ENCODE measurements around the gene TRPC3. TPM values are rescaled to one million over a fixed set of nuclear protein-coding genes. Genes with fewer than 3 reads are reported as not detected.
A peak's percentile ranks its signal among the peaks of the same experiment; 100 is the strongest.

TRPC3 gene
- total and polyA plus RNA-seq, 2 of the 8 experiments (the other 6 are each of a cell fraction or from before 2014, with no cell fraction given) = 0.37 to 0.41 TPM

GRCh38 chr4:121932212-121932974, 19.5 kb downstream of the TRPC3 start:
- Histone ChIP-seq H3K23ac (ENCODE audit: insufficient read length) (no peak overlapping the region), H3K79me1 (ENCODE audit: low read depth, low read length) (no peaks in the 10 kb centered on the region), H3K27me3 (replicated peaks in 1 of 4; ENCODE audit: control insufficient read depth in 3 of 4, extremely low read depth in 1 of 4, insufficient read depth in 3 of 4, low read length in 3 of 4) (no peaks in the 10 kb centered on the region), H2BK120ac (replicated peaks; ENCODE audit: low read depth, low read length) (no peak overlapping the region), H3K36me3 (ENCODE audit: control insufficient read depth in 2 of 4, insufficient read depth in 4 of 4, low read length in 3 of 4) (no peaks in the 10 kb centered on the region), H3K4me3 (ENCODE audit: extremely low read depth in 1 of 4, insufficient read depth in 2 of 4, low read depth in 3 of 4, low read length in 4 of 4) (no peak overlapping the region), H3K14ac (ENCODE audit: insufficient read length) (no peak overlapping the region), H3K4me1 (replicated peaks in 1 of 4; ENCODE audit: control insufficient read depth in 3 of 4, insufficient read depth in 4 of 4, low read length in 3 of 4) (no peaks in the 10 kb centered on the region), H3K4me2 (ENCODE audit: insufficient read depth in 1 of 2, low read depth in 2 of 2, low read length in 2 of 2) (no peak overlapping the region), H2BK5ac (ENCODE audit: low read depth, low read length) (no peak overlapping the region), H2BK20ac (ENCODE audit: low read length) (no peak overlapping the region), H3K23me2 (ENCODE audit: low read depth, low read length) (peaks cover 3% of the 10 kb centered on the region; the same call in 1 of the 2 replicates), H2BK15ac (ENCODE audit: low read length) (no peak overlapping the region), H4K5ac (ENCODE audit: insufficient read length, low read depth, low read length) (no peak overlapping the region), H4K8ac (ENCODE audit: extremely low read depth, insufficient read depth, low read length) (peak overlapping the region; percentile 71), H3K9me3 (ENCODE audit: insufficient read depth in 2 of 2, low read depth in 1 of 2, low read length in 1 of 2) (no peaks in the 10 kb centered on the region), H3K18ac (ENCODE audit: extremely low read depth, low read length) (no peak overlapping the region), H2BK12ac (ENCODE audit: low read depth, low read length) (no peak overlapping the region), H4K91ac (replicated peaks; ENCODE audit: insufficient read length, low read length) (no peak overlapping the region), H3K9ac (replicated peaks in 1 of 4; ENCODE audit: extremely low read depth in 1 of 4, low read depth in 3 of 4, low read length in 3 of 4) (no peak overlapping the region), H2AK5ac (ENCODE audit: low read depth, low read length) (no peak overlapping the region), H3K56ac (replicated peaks; ENCODE audit: insufficient read length, low read depth, low read length) (no peak overlapping the region), H3K4ac (replicated peaks; ENCODE audit: insufficient read length, low read depth, low read length) (no peak overlapping the region), H4K20me1 (replicated peaks in 1 of 2; ENCODE audit: control insufficient read depth in 1 of 2, insufficient read depth in 2 of 2, low read length in 2 of 2) (no peaks in the 10 kb centered on the region), H3K79me2 (ENCODE audit: control insufficient read depth in 1 of 2, insufficient read depth in 2 of 2, low read length in 2 of 2) (no peaks in the 10 kb centered on the region), H2AFZ (ENCODE audit: low read length) (peak overlapping the region; percentile 42; the same call in 1 of the 2 replicates), H3K27ac (ENCODE audit: low read depth, low read length) (no peak overlapping the region)
- DNase-seq (ENCODE audit: low read depth in 1 of 2, low spot score in 2 of 2) = no peak
- no peak for TF ChIP-seq E2F6 (IDR thresholded peaks at IDR 0.05)
- no peak for TF ChIP-seq EP300 (IDR thresholded peaks at IDR 0.05; ENCODE audit: borderline replicate concordance in 1 of 2, low read depth in 2 of 2, low read length in 2 of 2)
- no peak for TF ChIP-seq JUN (IDR thresholded peaks at IDR 0.05; ENCODE audit: low read depth, low read length)
- no peak for TF ChIP-seq SIN3A (conservative IDR thresholded peaks at IDR 0.05 in 1 of 2, IDR thresholded peaks at IDR 0.05 in 1 of 2; ENCODE audit: low read depth in 1 of 2, low read length in 2 of 2)
- TF ChIP-seq SIRT6 (IDR thresholded peaks at IDR 0.05; ENCODE audit: low read length) = no peak
- TF ChIP-seq SUZ12 (IDR thresholded peaks at IDR 0.05; ENCODE audit: low read length) = no peak
- no peak for FAIRE-seq
- WGBS, 2 experiments (ENCODE audit: extremely low coverage in 1 of 2, insufficient coverage in 1 of 2, insufficient read length in 1 of 2, insufficient replicate concordance in 2 of 2, low coverage in 1 of 2, low lambda C conversion rate in 2 of 2, missing lambda C conversion rate in 1 of 2) = 94% methylated on average over 58 of the region's 59 CpGs; no CpG with 5 or more reads in 1 of the 2 experiments
- ChIA-PET POLR2A (ENCODE audit: partially characterized antibody) (no interaction called here), CTCF (ENCODE audit: partially characterized antibody) (interaction anchor here (0.7 to 1.5 kb wide), 6 partner anchors 12 to 32 kb away, joined by 3 to 4 read pairs (median 3); no protein-coding TSS in a partner anchor)
